ENCODE results near the gene ETV1.

Gene ETV1

GRCh38 chr7:13879994-13880686 lies 109.3 kb downstream of the ETV1 start:
- H2BK120ac ChIP-seq (ENCODE audit: insufficient read depth, low read length, poor library complexity): no peak overlapping the region
- H3K9me3 ChIP-seq (ENCODE audit: insufficient read depth, low read depth, low read length): no peaks in the 10 kb centered on the region
- H3K27ac ChIP-seq (ENCODE audit: low read depth, low read length): no peak overlapping the region
- H3K18ac ChIP-seq (ENCODE audit: low read length): no peak overlapping the region
- H3K9ac ChIP-seq (ENCODE audit: low read length): no peak overlapping the region
- H2AK5ac ChIP-seq (ENCODE audit: low read length): no peak overlapping the region
- no peak overlapping the region for H2BK12ac ChIP-seq (ENCODE audit: low read length)
- no peak overlapping the region for H2BK5ac ChIP-seq (ENCODE audit: low read depth, low read length, poor library complexity)
- peak in 1 of 2 donors; percentile 34 for DNase-seq
- H3K36me3 ChIP-seq (ENCODE audit: control insufficient read depth in 1 of 2, insufficient read depth in 2 of 2, low read length in 2 of 2): no peaks in the 10 kb centered on the region
- H3K79me1 ChIP-seq (ENCODE audit: low read length): no peaks in the 10 kb centered on the region
- no peak overlapping the region for H3K23ac ChIP-seq (ENCODE audit: low read length)
- no peaks in the 10 kb centered on the region for H3K4me1 ChIP-seq (ENCODE audit: control insufficient read depth in 1 of 2, insufficient read depth in 2 of 2, low read length in 2 of 2)
- H2AFZ ChIP-seq (ENCODE audit: insufficient read depth, low read length, poor library complexity): no peak overlapping the region
- H4K91ac ChIP-seq (ENCODE audit: low read depth, low read length): no peak overlapping the region
- no peak overlapping the region for H3K4ac ChIP-seq (ENCODE audit: low read depth, low read length)
- no CpG with 5 or more reads among the region's 2 CpGs for WGBS (ENCODE audit: extremely low coverage, insufficient coverage, insufficient read length)
- H4K12ac ChIP-seq (ENCODE audit: low read depth, low read length): no peak overlapping the region
- H3K4me3 ChIP-seq (ENCODE audit: low read depth, low read length): no peak overlapping the region
- no peaks in the 10 kb centered on the region for H3K79me2 ChIP-seq (ENCODE audit: control insufficient read depth, insufficient read depth, low read length, poor library complexity)
- H3K4me2 ChIP-seq (ENCODE audit: low read length): no peak overlapping the region
- H4K8ac ChIP-seq (ENCODE audit: low read depth, low read length): no peak overlapping the region
- no peak overlapping the region for H3K14ac ChIP-seq (ENCODE audit: low read length)
- H3K27me3 ChIP-seq (ENCODE audit: insufficient read depth, low read length): no peaks in the 10 kb centered on the region

GRCh38 chr7:13879143-13879542 lies 110.3 kb downstream of the ETV1 start:
- no peak overlapping the region for H3K9ac ChIP-seq (ENCODE audit: low read length)
- H4K12ac ChIP-seq (ENCODE audit: low read depth, low read length): no peak overlapping the region
- H3K14ac ChIP-seq (ENCODE audit: low read length): no peak overlapping the region
- H3K18ac ChIP-seq (ENCODE audit: low read length): no peak overlapping the region
- H3K27ac ChIP-seq (ENCODE audit: low read depth, low read length): no peak overlapping the region
- no peaks in the 10 kb centered on the region for H3K27me3 ChIP-seq (ENCODE audit: insufficient read depth, low read length)
- no peak overlapping the region for H2BK12ac ChIP-seq (ENCODE audit: low read length)
- H3K23ac ChIP-seq (ENCODE audit: low read length): no peak overlapping the region
- H2BK120ac ChIP-seq (ENCODE audit: insufficient read depth, low read length, poor library complexity): no peak overlapping the region
- H3K79me1 ChIP-seq (ENCODE audit: low read length): no peaks in the 10 kb centered on the region
- no peak overlapping the region for H3K4me3 ChIP-seq (ENCODE audit: low read depth, low read length)
- H3K9me3 ChIP-seq (ENCODE audit: insufficient read depth, low read depth, low read length): no peaks in the 10 kb centered on the region
- no peaks in the 10 kb centered on the region for H3K36me3 ChIP-seq (ENCODE audit: control insufficient read depth in 1 of 2, insufficient read depth in 2 of 2, low read length in 2 of 2)
- no peak overlapping the region for H3K4me2 ChIP-seq (ENCODE audit: low read length)
- no peak overlapping the region for H3K4ac ChIP-seq (ENCODE audit: low read depth, low read length)
- no peaks in the 10 kb centered on the region for H3K79me2 ChIP-seq (ENCODE audit: control insufficient read depth, insufficient read depth, low read length, poor library complexity)
- H2AK5ac ChIP-seq (ENCODE audit: low read length): no peak overlapping the region
- H4K91ac ChIP-seq (ENCODE audit: low read depth, low read length): no peak overlapping the region
- no peak overlapping the region for H4K8ac ChIP-seq (ENCODE audit: low read depth, low read length)
- H2AFZ ChIP-seq (ENCODE audit: insufficient read depth, low read length, poor library complexity): no peak overlapping the region
- DNase-seq: no peak
- no peaks in the 10 kb centered on the region for H3K4me1 ChIP-seq (ENCODE audit: control insufficient read depth in 1 of 2, insufficient read depth in 2 of 2, low read length in 2 of 2)
- H2BK5ac ChIP-seq (ENCODE audit: low read depth, low read length, poor library complexity): no peak overlapping the region

GRCh38 chr7:13878154-13878553 lies 111.3 kb downstream of the ETV1 start:
- no peaks in the 10 kb centered on the region for H3K79me2 ChIP-seq (ENCODE audit: control insufficient read depth, insufficient read depth, low read length, poor library complexity)
- no peak overlapping the region for H3K23ac ChIP-seq (ENCODE audit: low read length)
- no peak overlapping the region for H2BK120ac ChIP-seq (ENCODE audit: insufficient read depth, low read length, poor library complexity)
- no peaks in the 10 kb centered on the region for H3K27me3 ChIP-seq (ENCODE audit: insufficient read depth, low read length)
- no peak overlapping the region for H4K91ac ChIP-seq (ENCODE audit: low read depth, low read length)
- no peak overlapping the region for H3K9ac ChIP-seq (ENCODE audit: low read length)
- H3K4me1 ChIP-seq (ENCODE audit: control insufficient read depth in 1 of 2, insufficient read depth in 2 of 2, low read length in 2 of 2): no peaks in the 10 kb centered on the region
- H3K36me3 ChIP-seq (ENCODE audit: control insufficient read depth in 1 of 2, insufficient read depth in 2 of 2, low read length in 2 of 2): no peaks in the 10 kb centered on the region
- no peak overlapping the region for H3K4ac ChIP-seq (ENCODE audit: low read depth, low read length)
- H3K18ac ChIP-seq (ENCODE audit: low read length): no peak overlapping the region
- no peaks in the 10 kb centered on the region for H3K79me1 ChIP-seq (ENCODE audit: low read length)
- H4K12ac ChIP-seq (ENCODE audit: low read depth, low read length): no peak overlapping the region
- H3K4me3 ChIP-seq (ENCODE audit: low read depth, low read length): no peak overlapping the region
- no peak overlapping the region for H3K4me2 ChIP-seq (ENCODE audit: low read length)
- DNase-seq: no peak
- H4K8ac ChIP-seq (ENCODE audit: low read depth, low read length): no peak overlapping the region
- no peak overlapping the region for H3K27ac ChIP-seq (ENCODE audit: low read depth, low read length)
- H2AFZ ChIP-seq (ENCODE audit: insufficient read depth, low read length, poor library complexity): no peak overlapping the region
- no peaks in the 10 kb centered on the region for H3K9me3 ChIP-seq (ENCODE audit: insufficient read depth, low read depth, low read length)
- H2BK5ac ChIP-seq (ENCODE audit: low read depth, low read length, poor library complexity): no peak overlapping the region
- H2BK12ac ChIP-seq (ENCODE audit: low read length): no peak overlapping the region
- H3K14ac ChIP-seq (ENCODE audit: low read length): no peak overlapping the region
- H2AK5ac ChIP-seq (ENCODE audit: low read length): no peak overlapping the region

GRCh38 chr7:13875496-13876074 lies 113.9 kb downstream of the ETV1 start:
- no peak overlapping the region for H2AK5ac ChIP-seq (ENCODE audit: low read length)
- no peak overlapping the region for H2BK12ac ChIP-seq (ENCODE audit: low read length)
- no peaks in the 10 kb centered on the region for H3K9me3 ChIP-seq (ENCODE audit: insufficient read depth, low read depth, low read length)
- H3K4me3 ChIP-seq (ENCODE audit: low read depth, low read length): no peak overlapping the region
- H4K8ac ChIP-seq (ENCODE audit: low read depth, low read length): no peak overlapping the region
- no peak overlapping the region for H2BK120ac ChIP-seq (ENCODE audit: insufficient read depth, low read length, poor library complexity)
- H3K79me1 ChIP-seq (ENCODE audit: low read length): no peaks in the 10 kb centered on the region
- no peak overlapping the region for H2AFZ ChIP-seq (ENCODE audit: insufficient read depth, low read length, poor library complexity)
- no peak overlapping the region for H4K12ac ChIP-seq (ENCODE audit: low read depth, low read length)
- H2BK5ac ChIP-seq (ENCODE audit: low read depth, low read length, poor library complexity): no peak overlapping the region
- H3K27me3 ChIP-seq (ENCODE audit: insufficient read depth, low read length): no peaks in the 10 kb centered on the region
- no peak for DNase-seq
- no peaks in the 10 kb centered on the region for H3K4me1 ChIP-seq (ENCODE audit: control insufficient read depth in 1 of 2, insufficient read depth in 2 of 2, low read length in 2 of 2)
- WGBS (ENCODE audit: extremely low coverage, insufficient coverage, insufficient read length): no CpG with 5 or more reads among the region's 5 CpGs
- no peak overlapping the region for H4K91ac ChIP-seq (ENCODE audit: low read depth, low read length)
- no peak overlapping the region for H3K23ac ChIP-seq (ENCODE audit: low read length)
- no peaks in the 10 kb centered on the region for H3K79me2 ChIP-seq (ENCODE audit: control insufficient read depth, insufficient read depth, low read length, poor library complexity)
- H3K9ac ChIP-seq (ENCODE audit: low read length): no peak overlapping the region
- H3K18ac ChIP-seq (ENCODE audit: low read length): no peak overlapping the region
- H3K4me2 ChIP-seq (ENCODE audit: low read length): no peak overlapping the region
- H3K36me3 ChIP-seq (ENCODE audit: control insufficient read depth in 1 of 2, insufficient read depth in 2 of 2, low read length in 2 of 2): no peaks in the 10 kb centered on the region
- H3K4ac ChIP-seq (ENCODE audit: low read depth, low read length): no peak overlapping the region
- no peak overlapping the region for H3K27ac ChIP-seq (ENCODE audit: low read depth, low read length)
- no peak overlapping the region for H3K14ac ChIP-seq (ENCODE audit: low read length)

Data from trophoblast cell (in vitro differentiated cells and primary cell).